CD8-positive, alpha-beta memory T cell (primary cell): ENCODE results near the gene CEACAM16. TPM values are rescaled to one million over a fixed set of nuclear protein-coding genes. Genes with fewer than 3 reads are reported as not detected.
"Not testable (repeated sequence)": the region's sequence is repeated elsewhere in the genome, so short reads cannot be mapped to it uniquely, and the experiment has no call there.

ENCODE experiments used
- CTCF ChIA-PET: fragments of 350-600 bp; sonication (Branson Sonifier 250); formaldehyde crosslinking; loops from one replicate; lab custom pipeline; 2021; ENCODE audit warnings: antibody characterized with exemption; lab: Charles Lee
- POLR2A ChIA-PET: fragments of 350-600 bp; sonication (Branson Sonifier 250); formaldehyde crosslinking; loops from one replicate; lab custom pipeline; 2021; ENCODE audit warnings: antibody characterized with exemption; lab: Charles Lee
- DNase-seq, 5 donors: peaks; one replicate each; pipeline versions ENCODE4 v3.0.0 to v3.0.0-alpha.2; 2020 to 2022; ENCODE audit warnings: mixed read lengths in 1 of 5
- H3K27ac ChIP-seq: one replicate; pipeline ENCODE4 v1.7.0; 2013; ENCODE audit warnings: low read depth, mild to moderate bottlenecking, low read length, moderate library complexity
- H3K27me3 ChIP-seq: 2 replicates; pipeline ENCODE4 v1.7.0; 2013; ENCODE audit warnings: low read length, mild to moderate bottlenecking; ENCODE audit not compliant: insufficient read depth, poor library complexity, severe bottlenecking
- H3K36me3 ChIP-seq: 2 replicates; pipeline ENCODE4 v1.7.0; 2013; ENCODE audit warnings: mild to moderate bottlenecking, low read length, moderate library complexity; ENCODE audit not compliant: insufficient read depth
- H3K4me1 ChIP-seq: 2 replicates; pipeline ENCODE4 v1.7.0; 2013; ENCODE audit warnings: mild to moderate bottlenecking, low read length, moderate library complexity; ENCODE audit not compliant: insufficient read depth
- H3K4me3 ChIP-seq: 2 replicates; pipeline ENCODE4 v1.7.0; 2013; ENCODE audit warnings: mild to moderate bottlenecking, low read length
- H3K9me3 ChIP-seq: 2 replicates; pipeline ENCODE4 v1.7.0; 2013; ENCODE audit warnings: mild to moderate bottlenecking, low read length
- H3K27ac Mint-ChIP-seq, 8 donors: one replicate each; pipeline ENCODE4 v1.8.0; 2020 to 2021; ENCODE audit warnings: mixed read lengths in 8 of 8, mild to moderate bottlenecking in 6 of 8, inconsistent platforms in 3 of 8, moderate library complexity in 3 of 8
- H3K27me3 Mint-ChIP-seq, 2 donors: one replicate each; pipeline ENCODE4 v1.8.0; 2020 to 2021; ENCODE audit warnings: mixed read lengths in 2 of 2, mild to moderate bottlenecking in 1 of 2, moderate library complexity in 1 of 2
- H3K36me3 Mint-ChIP-seq, 3 donors: one replicate each; pipeline ENCODE4 v1.8.0; 2020 to 2021; ENCODE audit warnings: mixed read lengths in 3 of 3, inconsistent platforms in 1 of 3, mild to moderate bottlenecking in 1 of 3
- H3K4me1 Mint-ChIP-seq, 3 donors: one replicate each; pipeline ENCODE4 v1.8.0; 2020 to 2021; ENCODE audit warnings: mixed read lengths in 3 of 3, inconsistent platforms in 1 of 3, mild to moderate bottlenecking in 1 of 3
- H3K4me3 Mint-ChIP-seq, 7 donors: one replicate each; pipeline ENCODE4 v1.8.0; 2020 to 2021; ENCODE audit warnings: mixed read lengths in 7 of 7, mild to moderate bottlenecking in 6 of 7, moderate library complexity in 4 of 7, inconsistent platforms in 2 of 7
- H3K9me3 Mint-ChIP-seq, 5 donors: one replicate each; pipeline ENCODE4 v1.8.0; 2020 to 2022; ENCODE audit warnings: mixed read lengths in 5 of 5, mild to moderate bottlenecking in 3 of 5, moderate library complexity in 2 of 5, inconsistent platforms in 1 of 5
- polyA plus RNA-seq: library from polyadenylated mRNA; unstranded; fragments of 300-500 nt; fragmentation: Illumina TruSeq; gene quantifications from one replicate; pipeline ENCODE4 v1.2.3, GENCODE V29; 2021
- total RNA-seq, 2 experiments: library from RNA; stranded (reverse); gene quantifications; one replicate each; pipeline ENCODE4 v1.2.3, GENCODE V29; 2021

Gene CEACAM16
- total and polyA plus RNA-seq, 3 experiments from 2014 or later, result not detected

DNA sequence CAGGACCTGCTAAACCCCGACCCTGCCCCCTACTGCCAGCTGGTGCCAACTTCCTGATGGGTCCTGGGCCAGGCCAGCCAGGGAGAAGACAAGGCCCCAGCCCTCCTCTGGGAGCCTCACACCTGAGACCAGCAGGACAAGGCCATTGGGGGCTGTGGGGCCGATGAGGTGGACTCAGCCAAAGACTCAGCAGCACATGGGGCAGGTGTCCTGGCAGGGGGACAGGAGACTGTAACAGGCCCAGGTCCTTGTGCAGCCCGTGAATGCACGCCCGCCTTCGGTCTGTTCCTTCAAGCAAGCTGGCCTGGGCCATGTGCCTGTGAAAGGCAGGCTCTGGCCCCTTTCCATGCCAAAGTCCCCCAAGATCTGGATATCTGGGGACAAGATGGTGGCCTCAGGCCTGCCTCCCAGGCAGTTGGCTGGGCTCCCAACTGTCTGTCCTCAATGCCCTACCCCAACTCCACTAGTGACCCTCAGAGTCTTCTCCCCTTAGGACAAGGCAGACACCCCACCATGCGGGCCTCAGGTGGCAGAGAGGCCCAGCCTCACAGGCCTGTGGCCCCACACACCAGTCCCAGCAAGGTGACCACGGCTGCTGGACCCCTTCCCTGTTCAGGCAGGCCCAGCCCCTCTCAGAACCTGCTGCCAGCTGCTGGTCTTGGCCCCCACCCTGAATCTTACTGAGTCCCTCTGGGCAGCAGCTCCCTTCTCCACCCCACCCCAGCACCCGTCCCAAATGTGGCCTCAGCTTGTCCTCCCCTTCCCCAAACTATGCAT is 15.3 kb upstream of the CEACAM16 start:
- ChIA-PET CTCF (no interaction called here), POLR2A (no interaction called here)
- no peaks in the 10 kb centered on the region for H3K27me3 ChIP-seq
- H3K9me3 ChIP-seq, result no peaks in the 10 kb centered on the region
- Mint-ChIP-seq H3K4me3 (no peak overlapping the region), H3K27me3 (peaks cover 5 to 36% of the 10 kb centered on the region in 2 donors), H3K4me1 (peaks cover 3 to 5% (median 5%) of the 10 kb centered on the region in 3 donors), H3K36me3 (no peaks in the 10 kb centered on the region), H3K9me3 (peaks cover 0 to 2% (median 0%) of the 10 kb centered on the region in 5 donors), H3K27ac (no peak overlapping the region)
- H3K4me3 ChIP-seq, result no peak overlapping the region
- H3K36me3 ChIP-seq, result no peaks in the 10 kb centered on the region
- no peaks in the 10 kb centered on the region for H3K4me1 ChIP-seq
- no peak overlapping the region for H3K27ac ChIP-seq
- DNase-seq, result no peak

DNA sequence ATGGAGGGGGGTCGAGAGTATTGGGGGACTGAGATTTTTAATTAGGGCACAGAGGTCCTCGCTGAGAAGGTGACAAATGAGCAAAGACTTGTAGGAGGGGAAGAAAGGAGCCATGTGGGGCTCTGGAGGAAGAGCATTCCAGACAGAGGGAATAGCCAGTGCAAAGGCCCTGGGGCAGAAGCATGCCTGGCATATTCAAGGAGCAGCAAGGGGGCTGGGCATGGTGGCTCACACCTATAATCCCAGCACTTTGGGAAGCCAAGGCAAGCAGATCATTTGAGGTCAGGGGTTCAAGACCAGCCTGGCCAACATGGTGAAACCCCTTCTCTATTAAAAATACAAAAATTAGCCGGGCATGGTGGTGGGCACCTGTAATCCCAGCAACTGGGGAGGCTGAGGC is 14.6 kb upstream of the CEACAM16 start:
- H3K27me3 Mint-ChIP-seq, result peaks cover 5 to 36% of the 10 kb centered on the region in 2 donors
- H3K4me1 Mint-ChIP-seq, H3K27ac Mint-ChIP-seq, H3K4me3 ChIP-seq, H3K4me1 ChIP-seq, H3K9me3 Mint-ChIP-seq, H3K36me3 Mint-ChIP-seq, CTCF ChIA-PET, DNase-seq, H3K9me3 ChIP-seq, H3K27ac ChIP-seq, H3K4me3 Mint-ChIP-seq, POLR2A ChIA-PET, H3K36me3 ChIP-seq, H3K27me3 ChIP-seq: not testable (repeated sequence)

DNA sequence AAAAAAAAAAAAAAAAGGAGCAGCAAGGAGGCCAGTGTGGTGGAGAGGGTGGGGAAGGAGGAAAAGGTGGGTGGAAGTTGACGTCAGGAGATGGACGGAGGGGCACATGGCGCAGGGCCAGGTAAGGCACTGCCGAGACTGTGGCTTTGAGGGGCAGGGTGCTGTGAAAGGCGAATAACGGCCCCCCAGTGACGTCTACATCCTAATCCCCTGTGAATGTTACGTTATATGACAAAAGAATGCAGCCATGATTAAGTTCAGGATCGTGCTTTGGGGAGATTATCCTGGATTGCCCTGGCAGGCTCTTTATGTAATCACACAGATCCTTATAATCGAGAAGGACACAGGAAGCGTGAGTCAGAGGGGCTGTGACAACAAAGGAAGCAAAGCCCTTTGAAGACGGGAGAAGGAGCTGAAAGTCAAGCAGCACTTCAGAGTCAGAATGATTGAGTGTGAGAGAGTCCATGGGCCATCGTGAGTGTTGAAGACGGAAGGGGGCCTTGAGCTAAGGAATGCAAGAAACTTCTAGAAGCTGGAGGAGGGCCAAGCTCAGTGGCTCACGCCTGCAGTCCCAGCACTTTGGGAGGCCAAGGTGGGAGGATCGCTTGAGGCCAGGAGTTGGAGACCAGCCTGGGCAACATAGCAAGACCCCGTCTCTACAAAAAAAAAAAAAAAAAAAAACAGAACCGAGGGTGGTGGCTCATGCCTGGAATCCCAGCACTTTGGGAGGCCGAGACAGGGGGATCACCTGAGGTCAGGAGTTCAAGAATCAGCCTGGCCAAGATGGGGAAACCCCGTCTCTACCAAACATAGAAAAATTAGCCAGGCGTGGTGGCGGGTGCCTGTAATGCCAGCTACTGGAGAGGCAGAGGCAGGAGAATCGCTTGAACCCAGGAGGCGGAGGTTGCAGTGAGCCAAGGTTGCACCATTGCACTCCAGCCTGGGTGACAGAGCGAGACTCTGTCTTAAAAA is 13.8 kb upstream of the CEACAM16 start:
- DNase-seq, result no peak
- H3K4me1 ChIP-seq, result peaks cover 5% of the 10 kb centered on the region
- H3K27ac ChIP-seq, result no peak overlapping the region
- peaks cover 0 to 2% (median 0%) of the 10 kb centered on the region in 5 donors for H3K9me3 Mint-ChIP-seq
- H3K4me1 Mint-ChIP-seq, result peaks cover 5 to 11% (median 9%) of the 10 kb centered on the region in 3 donors
- no peaks in the 10 kb centered on the region for H3K36me3 ChIP-seq
- ChIA-PET POLR2A (no interaction called here), CTCF (no interaction called here)
- no peaks in the 10 kb centered on the region for H3K9me3 ChIP-seq
- H3K27ac Mint-ChIP-seq, result peak overlapping the region in 3 of 8 donors; percentile 6 to 69 (median 35)
- peaks cover 5 to 32% of the 10 kb centered on the region in 2 donors for H3K27me3 Mint-ChIP-seq
- no peaks in the 10 kb centered on the region for H3K36me3 Mint-ChIP-seq
- no peak overlapping the region for H3K4me3 ChIP-seq
- H3K27me3 ChIP-seq, result no peaks in the 10 kb centered on the region
- no peak overlapping the region for H3K4me3 Mint-ChIP-seq

DNA sequence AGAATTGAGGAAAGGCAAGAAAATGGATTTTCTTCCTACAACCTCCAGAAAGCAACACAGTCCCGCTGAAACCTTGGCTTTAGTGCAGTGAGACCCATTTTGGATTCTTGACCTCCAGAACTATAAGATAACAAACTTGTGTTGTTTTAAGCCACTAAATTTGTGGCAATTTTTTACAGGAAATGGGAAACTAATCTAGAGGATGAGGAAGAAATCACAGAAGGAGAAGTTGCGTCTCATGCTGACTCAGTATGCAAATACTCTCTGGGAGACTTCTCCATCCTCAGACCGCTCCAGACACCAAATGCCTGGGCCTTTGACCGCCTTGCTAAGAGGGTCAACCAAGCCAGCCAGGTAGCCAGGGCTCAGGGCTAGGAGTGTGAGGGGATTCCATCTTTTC is 13.1 kb upstream of the CEACAM16 start:
- ChIA-PET CTCF (no interaction called here), POLR2A (no interaction called here)
- Mint-ChIP-seq H3K4me1 (peaks cover 5 to 11% (median 9%) of the 10 kb centered on the region in 3 donors), H3K27ac (no peak overlapping the region), H3K9me3 (peaks cover 0 to 2% (median 0%) of the 10 kb centered on the region in 5 donors), H3K27me3 (peaks cover 5 to 27% of the 10 kb centered on the region in 2 donors), H3K36me3 (no peaks in the 10 kb centered on the region), H3K4me3 (no peak overlapping the region)
- Histone ChIP-seq H3K27me3 (no peaks in the 10 kb centered on the region), H3K36me3 (no peaks in the 10 kb centered on the region), H3K27ac (no peak overlapping the region), H3K9me3 (no peaks in the 10 kb centered on the region), H3K4me1 (peaks cover 5% of the 10 kb centered on the region), H3K4me3 (no peak overlapping the region)
- no peak for DNase-seq

DNA sequence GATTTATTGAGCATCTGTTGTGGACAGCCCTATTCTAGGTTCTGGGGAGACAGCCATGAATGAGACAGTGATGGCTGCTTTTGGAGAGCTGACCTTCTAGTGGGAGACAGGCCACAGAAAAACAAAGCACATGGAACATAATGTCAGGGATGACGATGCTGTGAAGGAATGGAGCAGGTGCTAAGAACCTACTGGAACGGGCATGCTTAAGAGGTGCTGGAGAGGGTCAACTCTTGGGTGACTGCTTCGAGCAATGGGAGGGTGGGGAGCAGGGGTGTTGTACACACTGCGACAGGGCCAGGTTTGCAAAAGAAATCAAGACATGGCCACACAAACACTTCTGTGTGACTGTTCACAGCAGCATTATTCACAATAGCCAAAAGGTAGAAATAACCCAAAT is 12.1 kb upstream of the CEACAM16 start:
- ChIA-PET POLR2A (no interaction called here), CTCF (no interaction called here)
- peaks cover 8 to 15% (median 10%) of the 10 kb centered on the region in 3 donors for H3K4me1 Mint-ChIP-seq
- H3K4me3 Mint-ChIP-seq, result no peak overlapping the region
- peaks cover 5 to 27% of the 10 kb centered on the region in 2 donors for H3K27me3 Mint-ChIP-seq
- Histone ChIP-seq H3K4me1 (peaks cover 10% of the 10 kb centered on the region), H3K36me3 (no peaks in the 10 kb centered on the region), H3K4me3 (no peak overlapping the region), H3K27me3 (no peaks in the 10 kb centered on the region), H3K9me3 (no peaks in the 10 kb centered on the region), H3K27ac (no peak overlapping the region)
- H3K27ac Mint-ChIP-seq, result peak overlapping the region in 2 of 8 donors; percentile 2 to 27
- peaks cover 0 to 2% (median 0%) of the 10 kb centered on the region in 5 donors for H3K9me3 Mint-ChIP-seq
- no peaks in the 10 kb centered on the region for H3K36me3 Mint-ChIP-seq
- no peak for DNase-seq

DNA sequence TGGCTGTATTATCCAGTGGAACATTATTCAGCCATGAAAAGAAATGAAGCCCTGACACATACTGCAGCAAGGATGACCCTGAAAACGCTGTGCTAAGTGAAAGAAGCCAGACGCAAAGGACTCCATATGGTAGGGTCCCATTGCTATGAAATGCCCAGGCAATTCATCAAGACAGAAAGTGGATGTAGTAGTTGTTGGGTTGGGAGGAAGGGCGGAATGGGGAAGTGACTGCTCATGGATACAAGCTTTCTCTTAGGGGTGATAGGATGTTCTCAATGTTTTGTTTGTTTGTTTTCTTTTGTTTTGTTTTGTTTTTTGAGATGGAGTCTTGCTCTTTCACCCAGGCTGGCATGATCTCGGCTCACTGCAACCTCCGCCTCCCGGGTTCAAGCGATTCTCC is 11.1 kb upstream of the CEACAM16 start:
- H3K27ac ChIP-seq, result no peak overlapping the region
- CTCF ChIA-PET, result interaction anchor here (0.5 to 5.5 kb wide), 3 partner anchors 35 to 140 kb away, joined by 3 to 50 read pairs (median 32); no protein-coding TSS in a partner anchor
- POLR2A ChIA-PET, result no interaction called here
- Mint-ChIP-seq H3K36me3 (no peaks in the 10 kb centered on the region), H3K27me3 (peaks cover 5 to 25% of the 10 kb centered on the region in 2 donors), H3K9me3 (peaks cover 0 to 2% (median 0%) of the 10 kb centered on the region in 5 donors), H3K27ac (peak overlapping the region in 1 of 8 donors; percentile 29), H3K4me3 (no peak overlapping the region), H3K4me1 (peaks cover 18 to 25% (median 20%) of the 10 kb centered on the region in 3 donors)
- no peaks in the 10 kb centered on the region for H3K9me3 ChIP-seq
- no peaks in the 10 kb centered on the region for H3K36me3 ChIP-seq
- no peaks in the 10 kb centered on the region for H3K27me3 ChIP-seq
- no peak for DNase-seq
- no peak overlapping the region for H3K4me3 ChIP-seq
- H3K4me1 ChIP-seq, result peaks cover 20% of the 10 kb centered on the region

DNA sequence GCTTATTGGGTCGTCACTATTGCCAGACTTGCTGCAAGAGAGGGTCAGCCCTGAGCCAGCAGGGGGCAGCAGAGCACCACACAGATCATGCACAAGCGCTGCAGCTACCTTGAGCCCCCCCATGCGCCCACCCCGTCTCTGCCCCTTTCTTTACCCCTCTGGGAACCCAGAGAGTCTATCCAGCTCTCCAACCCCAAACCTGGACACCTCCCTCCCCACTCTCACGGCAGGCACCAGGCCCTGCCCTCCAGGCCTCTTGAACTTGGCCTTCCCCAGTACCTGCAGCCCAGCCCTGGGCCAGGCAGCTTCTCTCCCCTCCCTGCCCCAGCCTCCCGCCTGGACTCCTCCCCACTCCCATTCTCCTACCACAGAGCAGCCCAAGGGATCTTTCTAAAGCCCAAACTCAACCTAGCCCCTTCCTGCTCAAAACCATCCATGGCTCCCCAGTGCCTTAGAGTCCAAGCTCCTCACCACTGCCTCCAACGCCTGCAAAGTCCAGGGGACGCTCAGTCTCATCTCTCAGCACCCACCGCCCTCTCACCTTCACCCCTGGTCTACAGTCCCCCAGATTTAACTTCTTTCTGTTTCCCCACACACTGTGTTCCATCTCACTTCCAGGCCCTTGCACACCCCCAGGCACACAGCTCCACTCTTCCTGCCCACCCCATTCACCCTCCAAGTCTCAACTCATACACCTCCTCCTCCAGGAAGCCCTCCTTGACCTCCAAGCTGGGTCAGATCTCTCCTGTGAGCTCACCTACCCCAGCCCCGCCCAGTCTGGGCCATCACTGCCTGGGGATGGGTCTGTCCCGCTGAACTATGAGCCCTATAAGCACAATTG is 9.4 kb upstream of the CEACAM16 start:
- Mint-ChIP-seq H3K27me3 (peaks cover 1 to 17% of the 10 kb centered on the region in 2 donors), H3K4me3 (no peak overlapping the region), H3K36me3 (no peaks in the 10 kb centered on the region), H3K4me1 (peaks cover 19 to 29% (median 23%) of the 10 kb centered on the region in 3 donors), H3K27ac (peak overlapping the region in 4 of 8 donors; percentile 21 to 70 (median 52)), H3K9me3 (peaks cover 0 to 2% (median 0%) of the 10 kb centered on the region in 5 donors)
- Histone ChIP-seq H3K36me3 (no peaks in the 10 kb centered on the region), H3K4me1 (peaks cover 22% of the 10 kb centered on the region), H3K4me3 (no peak overlapping the region), H3K27ac (no peak overlapping the region), H3K9me3 (no peaks in the 10 kb centered on the region), H3K27me3 (no peaks in the 10 kb centered on the region)
- peak; percentile 47 to 81 (median 68) for DNase-seq
- ChIA-PET CTCF (interaction anchor here (1.0 to 5.5 kb wide), 7 partner anchors 13 to 82 kb away, joined by 3 to 50 read pairs (median 5); no protein-coding TSS in a partner anchor), POLR2A (interaction anchor here (0.9 kb wide), 1 partner anchor 81 kb away, joined by 4 read pairs; no protein-coding TSS in a partner anchor)
